SK-N-SH treated with all-trans-retinoic acid at 6 μM for 48 hours (cell line): Measurements from ENCODE around the gene SDR39U1.

Experiments
- ATAC-seq: fragments of 200-7000 bp; cut with Tn5 transposase; 3 replicates; pipeline ENCODE4 v1.9.1; 2020; ENCODE audit warnings: mild to moderate bottlenecking, moderate library complexity
- BACH2 ChIP-seq: fragments of 250-450 bp; sonication (Bioruptor Pico); IDR thresholded peaks from 2 replicates; pipeline ENCODE4 v1.9.0; 2021; ENCODE audit warnings: mild to moderate bottlenecking, borderline replicate concordance
- CREB5 ChIP-seq: fragments of 250-450 bp; sonication (Bioruptor Pico); IDR thresholded peaks from 2 replicates; pipeline ENCODE4 v1.5.1; 2020; ENCODE audit warnings: low read depth, mild to moderate bottlenecking, moderate library complexity
- CSRNP3 ChIP-seq: fragments of 250-450 bp; sonication (Bioruptor Pico); IDR thresholded peaks from 2 replicates; pipeline ENCODE4 v1.5.1; 2021; ENCODE audit warnings: mild to moderate bottlenecking, moderate library complexity
- ESRRG ChIP-seq: fragments of 250-450 bp; sonication (Bioruptor Pico); IDR thresholded peaks from 2 replicates; pipeline ENCODE4 v1.6.1; 2021; ENCODE audit warnings: mild to moderate bottlenecking
- GLIS3 ChIP-seq: fragments of 250-450 bp; sonication (Bioruptor Pico); IDR thresholded peaks from 2 replicates; pipeline ENCODE4 v1.5.0; 2020; ENCODE audit warnings: mild to moderate bottlenecking, moderate library complexity
- ISL1 ChIP-seq: fragments of 250-450 bp; sonication (Bioruptor Pico); IDR thresholded peaks from 2 replicates; pipeline ENCODE4 v2.1.2; 2022; ENCODE audit warnings: mild to moderate bottlenecking, moderate library complexity
- PPARA ChIP-seq: fragments of 250-450 bp; sonication (Bioruptor Pico); IDR thresholded peaks from 2 replicates; pipeline ENCODE4 v1.5.0; 2020; ENCODE audit warnings: mild to moderate bottlenecking, borderline replicate concordance
- RARB ChIP-seq: fragments of 250-450 bp; sonication (Bioruptor Pico); IDR thresholded peaks from 2 replicates; pipeline ENCODE4 v1.8.0; 2021; ENCODE audit warnings: mild to moderate bottlenecking, moderate library complexity
- SNAI2 ChIP-seq: fragments of 250-450 bp; sonication (Bioruptor Pico); IDR thresholded peaks from 2 replicates; pipeline ENCODE4 v1.5.0; 2020; ENCODE audit warnings: mild to moderate bottlenecking, moderate library complexity
- TCF4 ChIP-seq: fragments of 250-450 bp; sonication (Bioruptor Pico); IDR thresholded peaks from 2 replicates; pipeline ENCODE4 v1.8.0; 2021; ENCODE audit warnings: mild to moderate bottlenecking, moderate library complexity, borderline replicate concordance
- TOX ChIP-seq: fragments of 250-450 bp; sonication (Bioruptor Pico); IDR thresholded peaks from 2 replicates; pipeline ENCODE4 v1.8.0; 2021; ENCODE audit warnings: mild to moderate bottlenecking, moderate library complexity, borderline replicate concordance
- TSHZ2 ChIP-seq: fragments of 250-450 bp; sonication (Bioruptor Pico); IDR thresholded peaks from 2 replicates; pipeline ENCODE4 v1.5.0; 2020; ENCODE audit warnings: mild to moderate bottlenecking, moderate library complexity
- ZFP3 ChIP-seq: fragments of 250-450 bp; sonication (Bioruptor Pico); IDR thresholded peaks from 2 replicates; pipeline ENCODE4 v1.5.0; 2020; ENCODE audit warnings: mild to moderate bottlenecking, moderate library complexity
- ZFP30 ChIP-seq: fragments of 450-650 bp; formaldehyde crosslinking; IDR thresholded peaks from 2 replicates; pipeline ENCODE4 v1.5.0; 2022; ENCODE audit warnings: mild to moderate bottlenecking, moderate library complexity
- ZNF565 ChIP-seq: fragments of 450-650 bp; formaldehyde crosslinking; conservative IDR thresholded peaks from 2 replicates; pipeline ENCODE4 v1.5.0; 2020; ENCODE audit warnings: low read depth, mild to moderate bottlenecking, moderate library complexity
- ZNF8 ChIP-seq: fragments of 450-650 bp; formaldehyde crosslinking; IDR thresholded peaks from 2 replicates; pipeline ENCODE4 v1.5.0; 2020; ENCODE audit warnings: mild to moderate bottlenecking, moderate library complexity
- TF ChIP-seq, protein P1 (sequence below): fragments of 250-450 bp; sonication (Bioruptor Pico); IDR thresholded peaks from 2 replicates; pipeline ENCODE4 v1.8.0; 2021; ENCODE audit warnings: low read depth, mild to moderate bottlenecking, moderate library complexity, borderline replicate concordance
- TF ChIP-seq, protein P2 (sequence below): fragments of 250-450 bp; sonication (Bioruptor Pico); IDR thresholded peaks from 2 replicates; pipeline ENCODE4 v1.8.0; 2020; ENCODE audit warnings: mild to moderate bottlenecking, moderate library complexity, borderline replicate concordance

Gene SDR39U1

DNA sequence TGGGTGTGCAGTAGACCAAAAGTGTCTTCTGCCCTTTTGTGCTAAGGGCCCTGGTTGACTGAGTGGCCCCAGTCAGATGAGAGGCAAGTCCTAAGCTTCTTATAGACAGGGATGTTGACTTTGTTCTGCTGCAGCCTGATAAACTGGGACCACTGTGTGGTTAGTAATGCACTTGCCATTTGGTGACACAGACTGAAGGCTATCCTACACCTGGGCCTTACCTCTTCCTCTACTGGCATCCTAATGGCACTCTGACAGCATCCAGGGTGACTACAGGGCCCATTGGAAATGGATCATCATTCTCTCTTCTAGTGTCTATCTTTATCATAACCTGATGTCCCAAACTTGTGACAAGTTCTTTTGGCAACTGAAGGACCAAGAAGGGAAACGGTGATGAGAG is 3.3 kb downstream of the SDR39U1 start:
- TF ChIP-seq ZNF8 (CRISPR knock-in tag) = no peak

GRCh38 chr14:24438223-24439097 is 4.1 kb downstream of the SDR39U1 start:
- TF ChIP-seq TOX (CRISPR knock-in tag) = no peak
- TF ChIP-seq, protein P1, sequence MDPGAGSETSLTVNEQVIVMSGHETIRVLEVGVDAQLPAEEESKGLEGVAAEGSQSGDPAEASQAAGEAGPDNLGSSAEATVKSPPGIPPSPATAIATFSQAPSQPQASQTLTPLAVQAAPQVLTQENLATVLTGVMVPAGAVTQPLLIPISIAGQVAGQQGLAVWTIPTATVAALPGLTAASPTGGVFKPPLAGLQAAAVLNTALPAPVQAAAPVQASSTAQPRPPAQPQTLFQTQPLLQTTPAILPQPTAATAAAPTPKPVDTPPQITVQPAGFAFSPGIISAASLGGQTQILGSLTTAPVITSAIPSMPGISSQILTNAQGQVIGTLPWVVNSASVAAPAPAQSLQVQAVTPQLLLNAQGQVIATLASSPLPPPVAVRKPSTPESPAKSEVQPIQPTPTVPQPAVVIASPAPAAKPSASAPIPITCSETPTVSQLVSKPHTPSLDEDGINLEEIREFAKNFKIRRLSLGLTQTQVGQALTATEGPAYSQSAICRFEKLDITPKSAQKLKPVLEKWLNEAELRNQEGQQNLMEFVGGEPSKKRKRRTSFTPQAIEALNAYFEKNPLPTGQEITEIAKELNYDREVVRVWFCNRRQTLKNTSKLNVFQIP (CRISPR knock-in tag) = no peak
- no peak for TF ChIP-seq SNAI2 (CRISPR knock-in tag)
- no peak for TF ChIP-seq ZFP3
- no peak for TF ChIP-seq CREB5 (CRISPR knock-in tag)
- no peak for TF ChIP-seq CSRNP3 (CRISPR knock-in tag)
- no peak for TF ChIP-seq TCF4 (CRISPR knock-in tag)
- TF ChIP-seq GLIS3 (CRISPR knock-in tag) = no peak
- TF ChIP-seq RARB (CRISPR knock-in tag) = no peak
- no peak for TF ChIP-seq TSHZ2 (CRISPR knock-in tag)
- no peak for TF ChIP-seq ESRRG
- TF ChIP-seq, protein P2, sequence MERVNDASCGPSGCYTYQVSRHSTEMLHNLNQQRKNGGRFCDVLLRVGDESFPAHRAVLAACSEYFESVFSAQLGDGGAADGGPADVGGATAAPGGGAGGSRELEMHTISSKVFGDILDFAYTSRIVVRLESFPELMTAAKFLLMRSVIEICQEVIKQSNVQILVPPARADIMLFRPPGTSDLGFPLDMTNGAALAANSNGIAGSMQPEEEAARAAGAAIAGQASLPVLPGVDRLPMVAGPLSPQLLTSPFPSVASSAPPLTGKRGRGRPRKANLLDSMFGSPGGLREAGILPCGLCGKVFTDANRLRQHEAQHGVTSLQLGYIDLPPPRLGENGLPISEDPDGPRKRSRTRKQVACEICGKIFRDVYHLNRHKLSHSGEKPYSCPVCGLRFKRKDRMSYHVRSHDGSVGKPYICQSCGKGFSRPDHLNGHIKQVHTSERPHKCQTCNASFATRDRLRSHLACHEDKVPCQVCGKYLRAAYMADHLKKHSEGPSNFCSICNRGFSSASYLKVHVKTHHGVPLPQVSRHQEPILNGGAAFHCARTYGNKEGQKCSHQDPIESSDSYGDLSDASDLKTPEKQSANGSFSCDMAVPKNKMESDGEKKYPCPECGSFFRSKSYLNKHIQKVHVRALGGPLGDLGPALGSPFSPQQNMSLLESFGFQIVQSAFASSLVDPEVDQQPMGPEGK (CRISPR knock-in tag) = no peak
- no peak for TF ChIP-seq ZNF565 (CRISPR knock-in tag)
- TF ChIP-seq ISL1 (CRISPR knock-in tag) = no peak
- TF ChIP-seq PPARA = no peak
- no peak for TF ChIP-seq ZFP30 (CRISPR knock-in tag)
- TF ChIP-seq, all 23 proteins: peak for 0
- ATAC-seq = no peak

More for the DNA sequence above, 3.3 kb downstream of the SDR39U1 start:
- ATAC-seq = no peak

DNA sequence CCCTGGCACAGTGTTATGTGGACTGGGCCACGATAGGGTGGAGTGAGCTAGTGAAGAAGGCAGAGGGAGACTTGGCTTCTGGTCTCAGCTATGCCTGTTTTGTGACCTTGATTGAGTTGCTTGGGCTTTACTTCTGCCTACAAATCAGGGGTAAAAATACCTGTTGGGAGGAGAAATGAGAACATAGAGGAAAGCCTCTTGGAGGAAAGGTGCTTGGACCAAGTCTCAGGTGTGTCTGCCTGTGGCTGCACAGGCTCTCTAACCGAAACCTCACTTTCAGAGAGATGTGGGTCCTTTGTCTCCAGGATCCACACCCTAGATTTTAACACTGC is 4.9 kb downstream of the SDR39U1 start:
- no peak for ATAC-seq
- no peak for TF ChIP-seq TOX (CRISPR knock-in tag)
- TF ChIP-seq CREB5 (CRISPR knock-in tag) = no peak
- TF ChIP-seq TSHZ2 (CRISPR knock-in tag) = no peak
- no peak for TF ChIP-seq BACH2
- TF ChIP-seq ZNF565 (CRISPR knock-in tag) = no peak
- TF ChIP-seq ZFP3 = no peak
